ENCODE measurements around the gene SLC22A23. TPM values are rescaled to one million over a fixed set of nuclear protein-coding genes. Genes with fewer than 3 reads are reported as not detected.
A peak's percentile ranks its signal among the peaks of the same experiment; 100 is the strongest.

SLC22A23 gene
- total RNA-seq, 1 donor from 2014 or later, result 18.7 TPM

- H3K27me3 ChIP-seq (ENCODE audit: control insufficient read depth, insufficient read depth, low read length), result no peaks in the 10 kb centered on the region
Observed at GRCh38 chr6:3261921-3262320, 194.9 kb downstream of the SLC22A23 start.

GRCh38 chr6:3261518-3261820 is 195.4 kb downstream of the SLC22A23 start:
- DNase-seq (ENCODE audit: low read depth) (no peak), FAIRE-seq (no peak)
- H3K4me3 ChIP-seq (ENCODE audit: low read depth, low read length), result no peak overlapping the region
- TF ChIP-seq CTCF (IDR thresholded peaks at IDR 0.05; ENCODE audit: insufficient read depth, low read length, severe bottlenecking), result no peak
- peaks cover 17% of the 10 kb centered on the region for H3K36me3 ChIP-seq (ENCODE audit: control insufficient read depth, insufficient read depth, low read length)
- no peaks in the 10 kb centered on the region for H3K27me3 ChIP-seq (ENCODE audit: control insufficient read depth, insufficient read depth, low read length)

More at GRCh38 chr6:3261921-3262320, 194.9 kb downstream of the SLC22A23 start:
- Histone ChIP-seq H3K36me3 (ENCODE audit: control insufficient read depth, insufficient read depth, low read length) (peaks cover 17% of the 10 kb centered on the region), H3K4me3 (ENCODE audit: low read depth, low read length) (no peak overlapping the region)
- DNase-seq (ENCODE audit: low read depth), result no peak
- TF ChIP-seq CTCF (IDR thresholded peaks at IDR 0.05; ENCODE audit: insufficient read depth, low read length, severe bottlenecking), result no peak
- FAIRE-seq, result no peak

- H3K36me3 ChIP-seq (ENCODE audit: control insufficient read depth, insufficient read depth, low read length), result peaks cover 17% of the 10 kb centered on the region
- no peak for TF ChIP-seq CTCF (IDR thresholded peaks at IDR 0.05; ENCODE audit: insufficient read depth, low read length, severe bottlenecking)
- FAIRE-seq (no peak), DNase-seq (ENCODE audit: low read depth) (no peak)
- no peaks in the 10 kb centered on the region for H3K27me3 ChIP-seq (ENCODE audit: control insufficient read depth, insufficient read depth, low read length)
- H3K4me3 ChIP-seq (ENCODE audit: low read depth, low read length), result no peak overlapping the region
Observed at GRCh38 chr6:3260772-3261517, 195.9 kb downstream of the SLC22A23 start.

GRCh38 chr6:3260296-3260695 is 196.6 kb downstream of the SLC22A23 start:
- FAIRE-seq (no peak), DNase-seq (ENCODE audit: low read depth) (no peak)
- Histone ChIP-seq H3K4me3 (ENCODE audit: low read depth, low read length) (no peak overlapping the region), H3K36me3 (ENCODE audit: control insufficient read depth, insufficient read depth, low read length) (peaks cover 17% of the 10 kb centered on the region), H3K27me3 (ENCODE audit: control insufficient read depth, insufficient read depth, low read length) (no peaks in the 10 kb centered on the region)
- no peak for TF ChIP-seq CTCF (IDR thresholded peaks at IDR 0.05; ENCODE audit: insufficient read depth, low read length, severe bottlenecking)

- DNase-seq (ENCODE audit: low read depth) (peak; percentile 25), FAIRE-seq (no peak)
- TF ChIP-seq CTCF (IDR thresholded peaks at IDR 0.05; ENCODE audit: insufficient read depth, low read length, severe bottlenecking), result no peak
- H3K36me3 ChIP-seq (ENCODE audit: control insufficient read depth, insufficient read depth, low read length), result peaks cover 16% of the 10 kb centered on the region
- H3K27me3 ChIP-seq (ENCODE audit: control insufficient read depth, insufficient read depth, low read length), result no peaks in the 10 kb centered on the region
- peak overlapping the region; percentile 89 for H3K4me3 ChIP-seq (ENCODE audit: low read depth, low read length)
Observed at GRCh38 chr6:3259491-3259958, 197.3 kb downstream of the SLC22A23 start.

Measured in bronchial epithelial cell (primary cell).